ENCODE measurements around the gene PPTC7. TPM values are rescaled to one million over a fixed set of nuclear protein-coding genes. Genes with fewer than 3 reads are reported as not detected.
A peak's percentile ranks its signal among the peaks of the same experiment; 100 is the strongest.
"Not testable (repeated sequence)": the region's sequence is repeated elsewhere in the genome, so short reads cannot be mapped to it uniquely, and the experiment has no call there.

The PPTC7 gene
- total RNA-seq, 1 donor from 2014 or later: 13.3 TPM

- peaks cover 10% of the 10 kb centered on the region for H3K36me3 Mint-ChIP-seq (ENCODE audit: unreplicated experiment)
- no peaks in the 10 kb centered on the region for H3K27me3 Mint-ChIP-seq (ENCODE audit: unreplicated experiment)
- no peak for DNase-seq (ENCODE audit: extremely low spot score, unreplicated experiment)
- H3K27ac Mint-ChIP-seq (ENCODE audit: unreplicated experiment): peak overlapping the region; percentile 45
- H3K9me3 Mint-ChIP-seq (ENCODE audit: unreplicated experiment): no peaks in the 10 kb centered on the region
- H3K4me3 Mint-ChIP-seq (ENCODE audit: unreplicated experiment): no peak overlapping the region
- peaks cover 48% of the 10 kb centered on the region for H3K4me1 Mint-ChIP-seq (ENCODE audit: unreplicated experiment)
- TF ChIP-seq, protein P1, sequence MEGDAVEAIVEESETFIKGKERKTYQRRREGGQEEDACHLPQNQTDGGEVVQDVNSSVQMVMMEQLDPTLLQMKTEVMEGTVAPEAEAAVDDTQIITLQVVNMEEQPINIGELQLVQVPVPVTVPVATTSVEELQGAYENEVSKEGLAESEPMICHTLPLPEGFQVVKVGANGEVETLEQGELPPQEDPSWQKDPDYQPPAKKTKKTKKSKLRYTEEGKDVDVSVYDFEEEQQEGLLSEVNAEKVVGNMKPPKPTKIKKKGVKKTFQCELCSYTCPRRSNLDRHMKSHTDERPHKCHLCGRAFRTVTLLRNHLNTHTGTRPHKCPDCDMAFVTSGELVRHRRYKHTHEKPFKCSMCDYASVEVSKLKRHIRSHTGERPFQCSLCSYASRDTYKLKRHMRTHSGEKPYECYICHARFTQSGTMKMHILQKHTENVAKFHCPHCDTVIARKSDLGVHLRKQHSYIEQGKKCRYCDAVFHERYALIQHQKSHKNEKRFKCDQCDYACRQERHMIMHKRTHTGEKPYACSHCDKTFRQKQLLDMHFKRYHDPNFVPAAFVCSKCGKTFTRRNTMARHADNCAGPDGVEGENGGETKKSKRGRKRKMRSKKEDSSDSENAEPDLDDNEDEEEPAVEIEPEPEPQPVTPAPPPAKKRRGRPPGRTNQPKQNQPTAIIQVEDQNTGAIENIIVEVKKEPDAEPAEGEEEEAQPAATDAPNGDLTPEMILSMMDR (IDR thresholded peaks at IDR 0.05): no peak
Observed at GRCh38 chr12:110546339-110546738, 36.8 kb downstream of the PPTC7 start.

DNA sequence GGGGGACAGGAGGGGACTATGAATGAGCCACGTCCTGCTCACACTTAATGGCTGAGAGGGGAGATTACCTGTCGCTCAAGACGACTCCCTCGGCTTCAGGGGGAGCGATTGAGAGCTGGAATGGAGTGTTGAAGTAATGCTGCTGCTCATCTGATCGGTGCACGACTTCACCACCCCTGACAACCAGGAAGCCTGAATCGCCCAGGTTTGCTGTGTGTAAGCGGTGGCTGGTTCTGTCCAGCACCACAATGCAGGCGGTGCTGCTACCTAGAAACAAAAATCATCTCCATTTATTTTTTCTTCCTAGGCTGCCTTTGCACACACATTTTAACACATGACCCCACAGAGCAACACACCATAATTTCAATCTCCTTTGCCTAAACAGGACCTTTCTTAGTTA, 37.3 kb downstream of the PPTC7 start:
- peaks cover 10% of the 10 kb centered on the region for H3K36me3 Mint-ChIP-seq (ENCODE audit: unreplicated experiment)
- H3K4me3 Mint-ChIP-seq (ENCODE audit: unreplicated experiment): no peak overlapping the region
- DNase-seq (ENCODE audit: extremely low spot score, unreplicated experiment): no peak
- TF ChIP-seq, protein P1 (IDR thresholded peaks at IDR 0.05): no peak
- peak overlapping the region; percentile 45 for H3K27ac Mint-ChIP-seq (ENCODE audit: unreplicated experiment)
- peaks cover 48% of the 10 kb centered on the region for H3K4me1 Mint-ChIP-seq (ENCODE audit: unreplicated experiment)
- H3K9me3 Mint-ChIP-seq (ENCODE audit: unreplicated experiment): no peaks in the 10 kb centered on the region
- H3K27me3 Mint-ChIP-seq (ENCODE audit: unreplicated experiment): no peaks in the 10 kb centered on the region

- H3K36me3 Mint-ChIP-seq (ENCODE audit: unreplicated experiment); DNase-seq (ENCODE audit: extremely low spot score, unreplicated experiment); H3K9me3 Mint-ChIP-seq (ENCODE audit: unreplicated experiment); H3K4me3 Mint-ChIP-seq (ENCODE audit: unreplicated experiment); H3K27me3 Mint-ChIP-seq (ENCODE audit: unreplicated experiment): not testable (repeated sequence)
- Mint-ChIP-seq H3K4me1 (ENCODE audit: unreplicated experiment) (peaks cover 48% of the 10 kb centered on the region), H3K27ac (ENCODE audit: unreplicated experiment) (peak overlapping the region; percentile 10)
Observed at GRCh38 chr12:110545259-110545658, 37.9 kb downstream of the PPTC7 start.

DNA sequence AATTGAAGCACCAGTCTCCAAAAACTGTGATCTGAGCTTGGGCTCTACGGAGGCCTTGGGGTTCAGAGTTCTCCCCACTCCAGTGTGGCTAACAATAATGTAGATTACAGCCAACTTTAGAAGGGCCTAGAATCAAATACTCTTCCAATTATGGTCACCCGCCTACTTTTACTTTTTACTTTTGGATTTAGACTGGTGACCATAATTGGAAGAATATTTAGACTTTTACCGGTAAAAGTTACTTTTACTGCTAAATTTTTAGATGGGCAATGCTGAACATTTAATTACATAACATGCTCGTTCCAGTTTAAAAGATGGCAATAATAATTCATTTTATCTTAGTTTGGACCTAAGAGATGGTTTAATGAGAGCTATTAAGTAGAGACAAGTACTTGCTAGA, 39.2 kb downstream of the PPTC7 start:
- DNase-seq (ENCODE audit: extremely low spot score, unreplicated experiment): no peak
- Mint-ChIP-seq H3K36me3 (ENCODE audit: unreplicated experiment) (peaks cover 13% of the 10 kb centered on the region), H3K9me3 (ENCODE audit: unreplicated experiment) (no peaks in the 10 kb centered on the region), H3K4me1 (ENCODE audit: unreplicated experiment) (peaks cover 44% of the 10 kb centered on the region), H3K27ac (ENCODE audit: unreplicated experiment) (peak overlapping the region; percentile 62), H3K4me3 (ENCODE audit: unreplicated experiment) (no peak overlapping the region), H3K27me3 (ENCODE audit: unreplicated experiment) (no peaks in the 10 kb centered on the region)
- TF ChIP-seq, protein P1 (IDR thresholded peaks at IDR 0.05): no peak

GRCh38 chr12:110543252-110543959, 39.7 kb downstream of the PPTC7 start:
- TF ChIP-seq, protein P1 (IDR thresholded peaks at IDR 0.05): no peak
- peak overlapping the region; percentile 62 for H3K27ac Mint-ChIP-seq (ENCODE audit: unreplicated experiment)
- no peaks in the 10 kb centered on the region for H3K27me3 Mint-ChIP-seq (ENCODE audit: unreplicated experiment)
- H3K9me3 Mint-ChIP-seq (ENCODE audit: unreplicated experiment): no peaks in the 10 kb centered on the region
- no peak for DNase-seq (ENCODE audit: extremely low spot score, unreplicated experiment)
- peak overlapping the region; percentile 23 for H3K4me3 Mint-ChIP-seq (ENCODE audit: unreplicated experiment)
- peaks cover 40% of the 10 kb centered on the region for H3K4me1 Mint-ChIP-seq (ENCODE audit: unreplicated experiment)
- H3K36me3 Mint-ChIP-seq (ENCODE audit: unreplicated experiment): peaks cover 17% of the 10 kb centered on the region

Data from osteocyte (in vitro differentiated cells).